ENCODE data around the gene ZCCHC14.

ZCCHC14 gene

DNA sequence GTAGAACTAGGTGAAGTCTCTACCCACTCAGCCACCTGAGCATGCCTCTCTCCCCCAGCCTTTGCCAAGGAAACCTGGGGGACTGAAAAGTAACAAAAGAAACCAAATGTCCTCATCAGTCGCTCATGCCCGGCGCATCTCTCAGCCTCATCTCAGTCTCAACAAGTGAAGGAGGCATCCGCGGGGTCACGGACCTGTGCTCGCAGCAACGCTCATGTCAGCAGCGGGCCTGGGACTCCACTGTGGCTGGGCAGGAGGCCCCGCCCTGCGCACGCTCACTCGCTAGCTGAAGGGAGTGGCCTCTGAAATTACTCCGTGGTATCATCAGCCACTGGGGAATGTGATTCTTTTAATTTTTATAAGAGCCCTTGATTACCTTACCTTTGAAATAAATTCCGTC is 69.4 kb downstream of the ZCCHC14 start:
- no peak overlapping the region for H3K4me3 ChIP-seq (replicated peaks; ENCODE audit: insufficient read depth, low read length)
- H3K27me3 ChIP-seq (ENCODE audit: insufficient read depth, poor library complexity, severe bottlenecking): no peaks in the 10 kb centered on the region
- TF ChIP-seq, protein P1, sequence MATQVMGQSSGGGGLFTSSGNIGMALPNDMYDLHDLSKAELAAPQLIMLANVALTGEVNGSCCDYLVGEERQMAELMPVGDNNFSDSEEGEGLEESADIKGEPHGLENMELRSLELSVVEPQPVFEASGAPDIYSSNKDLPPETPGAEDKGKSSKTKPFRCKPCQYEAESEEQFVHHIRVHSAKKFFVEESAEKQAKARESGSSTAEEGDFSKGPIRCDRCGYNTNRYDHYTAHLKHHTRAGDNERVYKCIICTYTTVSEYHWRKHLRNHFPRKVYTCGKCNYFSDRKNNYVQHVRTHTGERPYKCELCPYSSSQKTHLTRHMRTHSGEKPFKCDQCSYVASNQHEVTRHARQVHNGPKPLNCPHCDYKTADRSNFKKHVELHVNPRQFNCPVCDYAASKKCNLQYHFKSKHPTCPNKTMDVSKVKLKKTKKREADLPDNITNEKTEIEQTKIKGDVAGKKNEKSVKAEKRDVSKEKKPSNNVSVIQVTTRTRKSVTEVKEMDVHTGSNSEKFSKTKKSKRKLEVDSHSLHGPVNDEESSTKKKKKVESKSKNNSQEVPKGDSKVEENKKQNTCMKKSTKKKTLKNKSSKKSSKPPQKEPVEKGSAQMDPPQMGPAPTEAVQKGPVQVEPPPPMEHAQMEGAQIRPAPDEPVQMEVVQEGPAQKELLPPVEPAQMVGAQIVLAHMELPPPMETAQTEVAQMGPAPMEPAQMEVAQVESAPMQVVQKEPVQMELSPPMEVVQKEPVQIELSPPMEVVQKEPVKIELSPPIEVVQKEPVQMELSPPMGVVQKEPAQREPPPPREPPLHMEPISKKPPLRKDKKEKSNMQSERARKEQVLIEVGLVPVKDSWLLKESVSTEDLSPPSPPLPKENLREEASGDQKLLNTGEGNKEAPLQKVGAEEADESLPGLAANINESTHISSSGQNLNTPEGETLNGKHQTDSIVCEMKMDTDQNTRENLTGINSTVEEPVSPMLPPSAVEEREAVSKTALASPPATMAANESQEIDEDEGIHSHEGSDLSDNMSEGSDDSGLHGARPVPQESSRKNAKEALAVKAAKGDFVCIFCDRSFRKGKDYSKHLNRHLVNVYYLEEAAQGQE (IDR thresholded peaks at IDR 0.05; ENCODE audit: insufficient replicate concordance, low read depth): no peak
- TF ChIP-seq, protein P2, sequence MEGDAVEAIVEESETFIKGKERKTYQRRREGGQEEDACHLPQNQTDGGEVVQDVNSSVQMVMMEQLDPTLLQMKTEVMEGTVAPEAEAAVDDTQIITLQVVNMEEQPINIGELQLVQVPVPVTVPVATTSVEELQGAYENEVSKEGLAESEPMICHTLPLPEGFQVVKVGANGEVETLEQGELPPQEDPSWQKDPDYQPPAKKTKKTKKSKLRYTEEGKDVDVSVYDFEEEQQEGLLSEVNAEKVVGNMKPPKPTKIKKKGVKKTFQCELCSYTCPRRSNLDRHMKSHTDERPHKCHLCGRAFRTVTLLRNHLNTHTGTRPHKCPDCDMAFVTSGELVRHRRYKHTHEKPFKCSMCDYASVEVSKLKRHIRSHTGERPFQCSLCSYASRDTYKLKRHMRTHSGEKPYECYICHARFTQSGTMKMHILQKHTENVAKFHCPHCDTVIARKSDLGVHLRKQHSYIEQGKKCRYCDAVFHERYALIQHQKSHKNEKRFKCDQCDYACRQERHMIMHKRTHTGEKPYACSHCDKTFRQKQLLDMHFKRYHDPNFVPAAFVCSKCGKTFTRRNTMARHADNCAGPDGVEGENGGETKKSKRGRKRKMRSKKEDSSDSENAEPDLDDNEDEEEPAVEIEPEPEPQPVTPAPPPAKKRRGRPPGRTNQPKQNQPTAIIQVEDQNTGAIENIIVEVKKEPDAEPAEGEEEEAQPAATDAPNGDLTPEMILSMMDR (IDR thresholded peaks at IDR 0.05; ENCODE audit: insufficient read depth, low read length): no peak
- TF ChIP-seq GABPA (IDR thresholded peaks at IDR 0.05; ENCODE audit: low read depth) (no peak), POLR2AphosphoS5 (IDR thresholded peaks at IDR 0.05; ENCODE audit: low read depth) (no peak), SPI1 (IDR thresholded peaks at IDR 0.05; ENCODE audit: borderline replicate concordance, low read depth) (no peak)
- H3K27ac ChIP-seq (replicated peaks): no peak overlapping the region
- no peak for DNase-seq (ENCODE audit: low read depth in 1 of 2, low spot score in 1 of 2)

- no peak overlapping the region for H3K27ac ChIP-seq (replicated peaks)
- no peak for DNase-seq (ENCODE audit: low read depth in 1 of 2, low spot score in 1 of 2)
- TF ChIP-seq, protein P1 (IDR thresholded peaks at IDR 0.05; ENCODE audit: insufficient replicate concordance, low read depth): no peak
- TF ChIP-seq GABPA (IDR thresholded peaks at IDR 0.05; ENCODE audit: low read depth): no peak
- TF ChIP-seq POLR2AphosphoS5 (IDR thresholded peaks at IDR 0.05; ENCODE audit: low read depth): no peak
- TF ChIP-seq, protein P2 (IDR thresholded peaks at IDR 0.05; ENCODE audit: insufficient read depth, low read length): no peak
- no peak for TF ChIP-seq SPI1 (IDR thresholded peaks at IDR 0.05; ENCODE audit: borderline replicate concordance, low read depth)
- H3K27me3 ChIP-seq (ENCODE audit: insufficient read depth, poor library complexity, severe bottlenecking): no peaks in the 10 kb centered on the region
- no peak overlapping the region for H3K4me3 ChIP-seq (replicated peaks; ENCODE audit: insufficient read depth, low read length)
Measured at GRCh38 chr16:87422106-87422505, 70.7 kb downstream of the ZCCHC14 start.

GRCh38 chr16:87421003-87421912 is 71.6 kb downstream of the ZCCHC14 start:
- DNase-seq (ENCODE audit: low read depth in 1 of 2, low spot score in 1 of 2): no peak
- H3K27me3 ChIP-seq (ENCODE audit: insufficient read depth, poor library complexity, severe bottlenecking): no peaks in the 10 kb centered on the region
- TF ChIP-seq POLR2AphosphoS5 (IDR thresholded peaks at IDR 0.05; ENCODE audit: low read depth) (no peak), GABPA (IDR thresholded peaks at IDR 0.05; ENCODE audit: low read depth) (no peak)
- TF ChIP-seq, protein P1 (IDR thresholded peaks at IDR 0.05; ENCODE audit: insufficient replicate concordance, low read depth): no peak
- no peak overlapping the region for H3K27ac ChIP-seq (replicated peaks)
- no peak overlapping the region for H3K4me3 ChIP-seq (replicated peaks; ENCODE audit: insufficient read depth, low read length)
